Keratinocyte (primary cell): ENCODE measurements around the gene SYT8.
"Not testable (repeated sequence)": the region's sequence is repeated elsewhere in the genome, so short reads cannot be mapped to it uniquely, and the experiment has no call there.

ENCODE experiments used
- EZH2 ChIP-seq: IDR thresholded peaks from one replicate; pipeline ENCODE4 v1.6.1; 2012; ENCODE audit warnings: inconsistent platforms, mild to moderate bottlenecking, low read length, moderate library complexity
- TF ChIP-seq, protein P1 (sequence below), 3 experiments: IDR thresholded peaks in 1 of 3; conservative IDR thresholded peaks in 1 of 3; optimal IDR thresholded peaks in 1 of 3; 2 replicates in 2 of 3; 3 replicates in 1 of 3; pipeline versions ENCODE3 to v1.5.1; 2011; ENCODE audit warnings: low read length in 3 of 3, mild to moderate bottlenecking in 3 of 3, moderate library complexity in 2 of 3, control low read depth in 1 of 3, inconsistent platforms in 1 of 3; ENCODE audit not compliant: insufficient read depth in 2 of 3; ENCODE audit errors: extremely low read depth in 1 of 3

DNA sequence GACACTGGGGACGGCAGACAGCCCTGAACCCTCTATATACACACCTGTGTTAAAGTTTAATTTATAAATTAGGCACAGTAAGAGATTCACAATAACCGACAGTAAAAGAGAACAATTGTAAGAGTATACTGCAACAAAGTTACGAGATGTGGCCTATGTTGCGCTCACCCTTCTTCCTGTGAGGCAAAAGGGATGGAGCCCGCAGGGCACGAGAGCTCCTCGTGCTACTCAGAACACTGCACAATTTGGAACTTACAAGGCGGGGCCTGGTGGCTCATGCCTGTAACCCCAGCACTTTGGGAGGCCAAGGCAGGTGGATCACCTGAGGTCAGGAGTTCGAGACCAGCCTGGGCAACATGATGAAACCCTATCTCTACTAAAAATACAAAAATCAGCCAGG lies 21.4 kb upstream of the SYT8 start:
- TF ChIP-seq, protein P1, sequence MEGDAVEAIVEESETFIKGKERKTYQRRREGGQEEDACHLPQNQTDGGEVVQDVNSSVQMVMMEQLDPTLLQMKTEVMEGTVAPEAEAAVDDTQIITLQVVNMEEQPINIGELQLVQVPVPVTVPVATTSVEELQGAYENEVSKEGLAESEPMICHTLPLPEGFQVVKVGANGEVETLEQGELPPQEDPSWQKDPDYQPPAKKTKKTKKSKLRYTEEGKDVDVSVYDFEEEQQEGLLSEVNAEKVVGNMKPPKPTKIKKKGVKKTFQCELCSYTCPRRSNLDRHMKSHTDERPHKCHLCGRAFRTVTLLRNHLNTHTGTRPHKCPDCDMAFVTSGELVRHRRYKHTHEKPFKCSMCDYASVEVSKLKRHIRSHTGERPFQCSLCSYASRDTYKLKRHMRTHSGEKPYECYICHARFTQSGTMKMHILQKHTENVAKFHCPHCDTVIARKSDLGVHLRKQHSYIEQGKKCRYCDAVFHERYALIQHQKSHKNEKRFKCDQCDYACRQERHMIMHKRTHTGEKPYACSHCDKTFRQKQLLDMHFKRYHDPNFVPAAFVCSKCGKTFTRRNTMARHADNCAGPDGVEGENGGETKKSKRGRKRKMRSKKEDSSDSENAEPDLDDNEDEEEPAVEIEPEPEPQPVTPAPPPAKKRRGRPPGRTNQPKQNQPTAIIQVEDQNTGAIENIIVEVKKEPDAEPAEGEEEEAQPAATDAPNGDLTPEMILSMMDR (optimal IDR thresholded peaks at IDR 0.05 in 1 of 3, IDR thresholded peaks at IDR 0.05 in 1 of 3, conservative IDR thresholded peaks at IDR 0.05 in 1 of 3; ENCODE audit: extremely low read depth in 1 of 3, insufficient read depth in 2 of 3, low read length in 3 of 3) = not testable (repeated sequence)
- TF ChIP-seq EZH2 = not testable (repeated sequence)
